Right lobe of liver (tissue), 6 donors: ENCODE results near the gene DRC7. TPM values are rescaled to one million over a fixed set of nuclear protein-coding genes. Genes with fewer than 3 reads are reported as not detected.
"Not testable (repeated sequence)": the region's sequence is repeated elsewhere in the genome, so short reads cannot be mapped to it uniquely, and the experiment has no call there.

ENCODE experiments used
- ATAC-seq, 4 donors: fragments of 200-7000 bp; cut with Tn5 transposase; one replicate each; pipeline ENCODE4 v1.9.1; 2020; ENCODE audit warnings: mild to moderate bottlenecking in 4 of 4, moderate library complexity in 4 of 4
- DNase-seq, 3 donors: peaks; one replicate each; pipeline ENCODE4 v3.0.0-alpha.2; 2020
- H3K27ac ChIP-seq, 3 donors: fragments of 200-600 bp; one replicate each; pipeline ENCODE4 v1.8.0; 2022
- H3K27me3 ChIP-seq, 2 donors: fragments of 200-600 bp; one replicate each; pipeline ENCODE4 v1.8.0; 2022
- H3K36me3 ChIP-seq, 4 donors: fragments of 200-600 bp; sonication (generic) in 1 of 4; one replicate each; pipeline versions ENCODE4 v1.5.1 to v1.8.0; 2017 to 2022; ENCODE audit warnings: control low read depth in 1 of 4
- H3K4me1 ChIP-seq, 4 donors: fragments of 200-600 bp; sonication (generic) in 1 of 4; one replicate each; pipeline versions ENCODE4 v1.5.1 to v1.8.0; 2017 to 2022; ENCODE audit warnings: control low read depth in 1 of 4
- H3K4me3 ChIP-seq, 3 donors: fragments of 200-600 bp; one replicate each; pipeline ENCODE4 v1.8.0; 2022
- H3K9me3 ChIP-seq, 4 donors: fragments of 200-600 bp; sonication (generic) in 1 of 4; one replicate each; pipeline versions ENCODE4 v1.5.1 to v1.8.0; 2017 to 2022; ENCODE audit warnings: control low read depth in 1 of 4
- POLR2A ChIP-seq: fragments of 450-650 bp; IDR thresholded peaks from one replicate; pipeline ENCODE4 v1.6.1; 2017; ENCODE audit warnings: antibody characterized with exemption, mild to moderate bottlenecking
- WGBS: methylation state at CpG from one replicate; pipeline ENCODE4 v1.1.6; 2018; ENCODE audit warnings: low coverage, low lambda C conversion rate; ENCODE audit not compliant: insufficient coverage; ENCODE audit errors: missing lambda C conversion rate; 5-methylcytosine and 5-hydroxymethylcytosine counted together
- intact Hi-C, 2 donors: fragments of 100-400 bp; cut with DNase I; formaldehyde crosslinking; loops; one replicate each; pipeline versions ENCODE4 v1.11.2 to v1.14.1; 2022
- total RNA-seq, 6 experiments: library from RNA; depleted of rRNA in 2 of 6; stranded (reverse); fragments of >200 nt in 2 of 6; fragmentation: NEBNext Ultra II Directional in 3 of 6; extraction: Animal tissue kit (Norgen Biotek cat#: 25700) in 3 of 6; gene quantifications; one replicate each; pipeline versions ENCODE4 v1.1.0 to v1.2.4, GENCODE V29; 2016 to 2023
- TF ChIP-seq, protein P1 (sequence below), 4 donors: fragments of 200-600 bp in 3 of 4; fragments of 450-650 bp in 1 of 4; IDR thresholded peaks; one replicate each; pipeline versions ENCODE4 v1.5.1 to v1.8.0; 2016 to 2022; ENCODE audit warnings: antibody characterized with exemption in 4 of 4, mild to moderate bottlenecking in 2 of 4
- donor health status: DM: no; HTN: yes; CAD: no.
- donor health status: DM: no; HTN: no; CAD: no.
- donor health status: DM: no; HTN: no; CAD: no.
- donor health status: DM: no; HTN: yes; CAD: no.
- donor health status: DM: no; HTN: yes; CAD: no.

DRC7 gene
- total RNA-seq, 6 experiments from 2014 or later: 0.06 to 0.37 (median 0.19) TPM

DNA sequence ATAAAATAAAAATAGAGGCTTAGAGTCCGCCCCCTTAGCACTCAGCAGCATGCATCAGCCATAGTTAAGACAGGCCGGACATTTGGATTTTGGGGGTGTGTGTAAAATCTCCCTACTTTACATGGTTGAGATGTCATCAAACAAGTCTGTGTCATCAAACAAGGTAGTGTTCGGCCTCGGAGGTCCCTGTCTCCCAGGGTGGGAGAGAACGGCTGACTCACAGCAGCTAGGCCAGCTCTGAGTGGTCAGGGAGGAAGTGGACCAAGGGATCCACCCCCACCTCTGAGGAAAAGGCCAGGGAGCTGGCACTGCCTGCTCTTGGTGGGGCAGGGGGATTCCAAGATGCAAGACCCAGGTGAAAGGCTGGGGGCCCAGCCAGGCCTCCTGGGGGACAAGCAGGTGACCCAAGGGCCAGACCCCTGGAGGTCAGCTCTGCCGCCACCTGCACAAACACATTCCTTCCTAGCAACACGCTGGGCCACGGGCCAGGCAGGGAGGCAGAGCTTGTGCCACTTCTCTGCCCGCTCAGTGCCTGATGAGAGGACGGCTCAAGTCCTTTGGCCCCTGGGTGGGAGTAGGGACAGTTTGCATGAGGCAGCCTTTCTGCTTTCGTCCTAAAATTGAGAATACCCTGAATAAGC, 79.2 kb downstream of the DRC7 start:
- H3K36me3 ChIP-seq: peaks cover 0 to 47% (median 26%) of the 10 kb centered on the region in 4 donors
- H3K27me3 ChIP-seq: no peaks in the 10 kb centered on the region
- DNase-seq (peak in 1 of 3 donors; percentile 26), ATAC-seq (peak in 2 of 4 donors; percentile 6 to 12)
- TF ChIP-seq, protein P1, sequence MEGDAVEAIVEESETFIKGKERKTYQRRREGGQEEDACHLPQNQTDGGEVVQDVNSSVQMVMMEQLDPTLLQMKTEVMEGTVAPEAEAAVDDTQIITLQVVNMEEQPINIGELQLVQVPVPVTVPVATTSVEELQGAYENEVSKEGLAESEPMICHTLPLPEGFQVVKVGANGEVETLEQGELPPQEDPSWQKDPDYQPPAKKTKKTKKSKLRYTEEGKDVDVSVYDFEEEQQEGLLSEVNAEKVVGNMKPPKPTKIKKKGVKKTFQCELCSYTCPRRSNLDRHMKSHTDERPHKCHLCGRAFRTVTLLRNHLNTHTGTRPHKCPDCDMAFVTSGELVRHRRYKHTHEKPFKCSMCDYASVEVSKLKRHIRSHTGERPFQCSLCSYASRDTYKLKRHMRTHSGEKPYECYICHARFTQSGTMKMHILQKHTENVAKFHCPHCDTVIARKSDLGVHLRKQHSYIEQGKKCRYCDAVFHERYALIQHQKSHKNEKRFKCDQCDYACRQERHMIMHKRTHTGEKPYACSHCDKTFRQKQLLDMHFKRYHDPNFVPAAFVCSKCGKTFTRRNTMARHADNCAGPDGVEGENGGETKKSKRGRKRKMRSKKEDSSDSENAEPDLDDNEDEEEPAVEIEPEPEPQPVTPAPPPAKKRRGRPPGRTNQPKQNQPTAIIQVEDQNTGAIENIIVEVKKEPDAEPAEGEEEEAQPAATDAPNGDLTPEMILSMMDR (IDR thresholded peaks at IDR 0.05): no peak
- no peak for TF ChIP-seq POLR2A
- no peak overlapping the region for H3K4me3 ChIP-seq
- no peaks in the 10 kb centered on the region for H3K4me1 ChIP-seq
- intact Hi-C loops: no loop called here
- 91% methylated on average over 5 of the region's 11 CpGs for WGBS
- no peaks in the 10 kb centered on the region for H3K9me3 ChIP-seq
- no peak overlapping the region for H3K27ac ChIP-seq

DNA sequence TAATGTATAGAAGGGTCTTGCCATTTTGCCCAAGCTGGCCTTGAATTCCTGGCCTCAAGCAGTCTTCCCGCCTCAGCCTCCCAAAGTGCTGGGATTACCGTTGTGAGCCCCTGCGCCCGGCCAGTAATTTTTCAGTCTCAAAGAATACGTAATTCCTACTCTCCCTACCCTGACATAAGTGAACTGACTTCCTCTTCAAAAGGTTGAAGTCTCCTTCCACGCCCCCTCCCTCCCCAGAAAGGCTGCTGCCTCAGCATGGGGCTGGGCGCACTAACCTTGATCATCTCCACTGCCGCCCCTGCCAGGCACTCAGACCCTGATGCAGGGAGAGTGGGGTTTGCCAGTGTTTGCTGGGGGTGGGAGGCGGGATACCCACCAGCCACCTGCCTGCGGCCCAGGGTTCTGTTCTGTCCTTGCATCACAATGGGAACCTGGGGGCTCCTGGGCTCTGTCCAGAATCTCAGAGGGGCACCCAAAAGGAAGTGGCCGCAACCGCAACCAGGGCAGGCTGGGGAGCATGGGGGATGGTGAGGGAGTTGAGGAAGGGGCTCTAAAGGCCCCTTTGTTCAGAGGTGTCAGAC, 80.2 kb downstream of the DRC7 start:
- 87% methylated on average over 7 of the region's 12 CpGs for WGBS
- Histone ChIP-seq H3K4me3 (no peak overlapping the region), H3K27me3 (no peaks in the 10 kb centered on the region), H3K36me3 (peaks cover 0 to 37% (median 22%) of the 10 kb centered on the region in 4 donors), H3K4me1 (no peaks in the 10 kb centered on the region), H3K9me3 (no peaks in the 10 kb centered on the region), H3K27ac (no peak overlapping the region)
- DNase-seq (no peak), ATAC-seq (no peak)
- intact Hi-C loops: no loop called here
- no peak for TF ChIP-seq POLR2A

DNA sequence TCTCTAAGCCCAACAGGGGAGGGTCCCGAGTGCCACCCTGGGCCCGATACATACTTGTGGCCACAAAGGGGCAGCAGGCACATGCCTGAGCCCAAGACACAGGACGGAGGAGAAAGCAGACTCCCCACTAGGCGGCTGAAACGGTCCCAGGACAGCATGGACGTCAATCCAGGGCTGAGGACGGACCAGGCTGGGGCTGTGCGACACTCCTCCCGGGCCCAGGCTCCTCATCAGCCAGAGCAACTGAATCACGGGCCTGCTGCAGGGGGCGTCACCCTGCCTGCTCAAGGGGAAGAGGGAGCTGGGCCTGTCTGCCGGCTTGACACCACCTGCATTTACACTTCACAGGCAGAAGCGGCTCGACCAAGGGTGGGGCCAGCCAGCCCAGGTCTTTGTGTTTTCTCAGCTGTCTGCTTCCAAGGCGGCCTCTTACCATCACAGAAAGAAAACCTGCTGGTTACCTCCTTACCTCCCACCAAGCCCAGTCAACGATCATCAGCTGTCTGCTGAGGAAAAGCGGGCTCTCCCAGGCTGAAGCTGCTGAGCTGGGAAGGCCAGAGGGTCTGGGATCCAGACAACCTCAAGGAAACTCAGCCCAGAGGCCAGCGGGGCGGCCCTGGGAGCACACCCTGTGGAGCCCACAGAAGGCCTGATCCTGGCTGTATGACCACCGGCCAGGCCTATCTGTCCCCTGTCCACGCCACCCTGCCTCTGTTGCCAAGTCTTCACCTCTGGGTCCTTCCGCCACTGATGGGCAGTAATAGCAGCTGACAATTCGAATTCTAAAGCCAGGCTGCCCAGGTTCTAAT, 81.3 kb downstream of the DRC7 start:
- ATAC-seq (peak in 2 of 4 donors; percentile 12 to 31), DNase-seq (no peak)
- H3K9me3 ChIP-seq: no peaks in the 10 kb centered on the region
- H3K27me3 ChIP-seq: no peaks in the 10 kb centered on the region
- intact Hi-C loops: no loop called here
- TF ChIP-seq, protein P1 (IDR thresholded peaks at IDR 0.05): no peak
- H3K4me1 ChIP-seq: no peaks in the 10 kb centered on the region
- peaks cover 0 to 26% (median 14%) of the 10 kb centered on the region in 4 donors for H3K36me3 ChIP-seq
- 71% methylated on average over 2 of the region's 23 CpGs for WGBS
- H3K4me3 ChIP-seq: no peak overlapping the region
- H3K27ac ChIP-seq: no peak overlapping the region

DNA sequence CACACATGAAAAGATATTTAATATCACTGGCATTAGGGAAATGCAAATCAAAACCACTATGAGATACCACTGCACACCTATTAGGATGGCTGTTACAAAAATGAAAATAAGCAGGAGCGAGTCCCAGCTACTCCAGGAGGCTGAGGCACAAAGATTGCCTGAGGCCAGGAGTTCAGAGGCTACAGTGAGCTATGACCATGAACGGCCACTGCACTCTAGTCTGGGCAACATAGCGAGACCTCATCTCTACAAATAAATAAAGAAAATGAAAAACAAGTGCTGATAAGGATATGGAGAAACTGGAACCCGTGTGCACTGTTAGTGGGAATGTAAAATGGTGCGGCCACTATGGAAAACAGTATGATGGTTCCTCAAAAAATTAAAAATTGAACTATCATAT, 84.1 kb downstream of the DRC7 start:
- no peak for ATAC-seq
- 56% methylated on average over 5 of the region's 5 CpGs for WGBS
- no peak for DNase-seq
- Histone ChIP-seq H3K4me3 (no peak overlapping the region), H3K27me3 (no peaks in the 10 kb centered on the region), H3K9me3 (no peaks in the 10 kb centered on the region), H3K4me1 (peaks cover 0 to 15% (median 6%) of the 10 kb centered on the region in 4 donors), H3K36me3 (peaks cover 0 to 17% (median 11%) of the 10 kb centered on the region in 4 donors), H3K27ac (no peak overlapping the region)
- intact Hi-C loops: no loop called here
- TF ChIP-seq, protein P1 (IDR thresholded peaks at IDR 0.05): no peak
- TF ChIP-seq POLR2A: no peak

DNA sequence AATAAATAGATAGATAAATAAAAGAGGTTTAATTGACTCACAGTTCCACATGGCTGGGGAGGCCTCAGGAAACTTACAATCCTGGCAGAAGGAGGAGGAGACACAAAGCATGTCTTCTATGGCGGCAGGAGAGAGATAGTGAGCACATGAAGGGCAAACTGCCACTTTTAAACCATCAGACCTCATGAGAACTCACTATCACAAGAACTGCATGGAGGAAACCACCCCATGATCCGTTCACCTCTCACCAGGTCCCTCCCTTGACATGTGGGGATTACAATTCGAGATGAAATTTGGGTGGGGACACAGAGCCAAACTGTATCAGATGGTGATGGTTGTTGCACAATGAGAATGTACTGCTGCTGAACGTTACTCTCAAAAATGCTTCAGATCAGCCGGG, 85.2 kb downstream of the DRC7 start:
- H3K4me3 ChIP-seq, intact Hi-C loops: not testable (repeated sequence)

More for the DNA sequence above, 85.2 kb downstream of the DRC7 start:
- 78% methylated on average over 4 of the region's 5 CpGs for WGBS
- H3K27ac ChIP-seq, ATAC-seq, DNase-seq, H3K27me3 ChIP-seq, H3K9me3 ChIP-seq: not testable (repeated sequence)
- H3K36me3 ChIP-seq: peaks cover 0 to 19% (median 11%) of the 10 kb centered on the region in 4 donors
- peaks cover 0 to 15% (median 6%) of the 10 kb centered on the region in 4 donors for H3K4me1 ChIP-seq
